ENCODE measurements around the gene ORC1.

DNA sequence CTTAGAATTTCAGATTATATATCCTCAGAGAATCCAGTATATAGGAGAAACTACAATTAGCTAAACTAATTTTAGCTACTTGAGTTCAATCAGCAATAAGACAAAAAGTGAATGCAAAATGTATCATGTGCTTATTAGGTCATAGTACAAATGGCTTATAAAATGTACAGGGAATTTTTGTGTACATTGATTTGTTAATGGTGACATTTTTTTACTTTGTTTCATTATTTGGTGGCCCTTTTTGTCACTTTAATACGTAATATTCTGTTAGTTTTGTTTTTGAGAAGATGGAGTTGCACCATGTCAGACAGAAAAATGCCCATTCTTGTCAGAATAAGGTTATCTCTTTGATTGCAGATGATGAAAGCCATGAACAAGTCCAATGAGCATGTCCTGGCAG is 71.8 kb downstream of the ORC1 start:
- TF ChIP-seq EZH2 (IDR thresholded peaks at IDR 0.05; ENCODE audit: insufficient read depth, poor library complexity, severe bottlenecking) (no peak), EZH2phosphoT487 (IDR thresholded peaks at IDR 0.05; ENCODE audit: insufficient read depth, low read depth) (no peak)
